WTC11 (cell line): ENCODE data around the gene CNDP2.

Experiments
- ATF1 ChIP-seq: sonication (generic); formaldehyde crosslinking; IDR thresholded peaks from 2 replicates; pipeline ENCODE4 v1.8.1; 2023; ENCODE audit warnings: mild to moderate bottlenecking, moderate library complexity, missing genetic modification reagents
- CTCF ChIP-seq: fragments of 200-600 bp; IDR thresholded peaks from 2 replicates; pipeline ENCODE4 v1.8.0; 2022; ENCODE audit warnings: antibody characterized with exemption
- NR2C2 ChIP-seq: sonication (generic); formaldehyde crosslinking; IDR thresholded peaks from 2 replicates; pipeline ENCODE4 v1.8.0; 2022; ENCODE audit warnings: mild to moderate bottlenecking, missing genetic modification reagents

- no peak for TF ChIP-seq CTCF
- TF ChIP-seq NR2C2: no peak
- no peak for TF ChIP-seq ATF1
Observed at GRCh38 chr18:74544898-74545297, 48.7 kb downstream of the CNDP2 start.
